GM12878 (cell line): Measurements from ENCODE around the gene MOAP1. TPM values are rescaled to one million over a fixed set of nuclear protein-coding genes. Genes with fewer than 3 reads are reported as not detected.

Experiments used
- ATAC-seq: fragments of 200-7000 bp; cut with Tn5 transposase; 3 replicates; pipeline ENCODE4 v1.9.1; 2020; ENCODE audit warnings: mild to moderate bottlenecking, moderate library complexity
- BruUV-seq: library from RNA; stranded (reverse); fragments of 400-500 nt; replicated peaks from 2 replicates; lab custom pipeline; 2021; lab: Mats Ljungman, UMichigan
- CTCF ChIA-PET: fragments of 300-600 bp; sonication (Branson Sonifier 250); formaldehyde crosslinking; extraction: SDS; loops from one replicate; lab custom pipeline; 2021; ENCODE audit warnings: inconsistent platforms; lab: Yijun Ruan, JAX
- POLR2A ChIA-PET: fragments of 350-600 bp; formaldehyde crosslinking; extraction: SDS; loops from one replicate; lab custom pipeline; 2021; ENCODE audit warnings: inconsistent platforms; lab: Charles Lee
- RAD21 ChIA-PET: fragments of 300-600 bp; sonication (Branson Sonifier 250); formaldehyde crosslinking; loops from one replicate; lab custom pipeline; 2023; ENCODE audit warnings: antibody characterized with exemption; ENCODE audit not compliant: unreplicated experiment; lab: Charles Lee
- SMC1A ChIA-PET: fragments of 300-600 bp; sonication (Branson Sonifier 250); formaldehyde crosslinking; loops from one replicate; lab custom pipeline; 2023; ENCODE audit not compliant: unreplicated experiment, uncharacterized antibody; lab: Charles Lee
- DNase-seq: peaks from one replicate; pipeline ENCODE4 v3.0.0-alpha.2; 2011; ENCODE audit warnings: low read depth, low spot score
- FAIRE-seq: peaks from 3 replicates; lab custom pipeline; 2011; peaks lifted over from hg19 to GRCh38; lab: Jason Lieb, UNC
- H2AFZ ChIP-seq: 2 replicates; pipeline ENCODE4 v1.6.0; 2011; ENCODE audit warnings: low read depth, low read length, control low read depth; ENCODE audit not compliant: control insufficient read depth
- H3K27ac ChIP-seq: 2 replicates; pipeline ENCODE4 v1.5.1; 2011; ENCODE audit warnings: control low read depth; ENCODE audit not compliant: control insufficient read depth, insufficient read depth
- H3K27me3 ChIP-seq, 2 experiments: replicated peaks in 1 of 2; 2 replicates each; pipeline versions ENCODE4 v1.6.0 to v1.6.1; 2011; ENCODE audit warnings: low read length in 1 of 2; ENCODE audit not compliant: control insufficient read depth in 2 of 2, insufficient read depth in 2 of 2
- H3K36me3 ChIP-seq, 2 experiments: 2 replicates each; pipeline ENCODE4 v1.5.1; 2011; ENCODE audit warnings: low read length in 1 of 2; ENCODE audit not compliant: control insufficient read depth in 2 of 2, insufficient read depth in 2 of 2
- H3K4me1 ChIP-seq: 2 replicates; pipeline ENCODE4 v1.6.1; 2011; ENCODE audit warnings: mild to moderate bottlenecking, low read length, moderate library complexity, mixed read lengths; ENCODE audit not compliant: control insufficient read depth, insufficient read depth
- H3K4me2 ChIP-seq: 2 replicates; pipeline ENCODE4 v1.6.0; 2011; ENCODE audit warnings: control low read depth; ENCODE audit not compliant: control insufficient read depth, insufficient read depth
- H3K4me3 ChIP-seq: fragments of 200-600 bp; sonication (generic); 2 replicates; pipeline ENCODE4 v1.5.1; 2016
- H3K79me2 ChIP-seq: 2 replicates; pipeline ENCODE4 v1.6.0; 2011; ENCODE audit warnings: low read length; ENCODE audit not compliant: control insufficient read depth, insufficient read depth
- H3K9ac ChIP-seq: 2 replicates; pipeline ENCODE4 v1.8.0; 2011; ENCODE audit warnings: low read length, control low read depth, mixed read lengths; ENCODE audit not compliant: control insufficient read depth, insufficient read depth
- H3K9me3 ChIP-seq: replicated peaks from 3 replicates; pipeline ENCODE4 v1.5.1; 2011; ENCODE audit warnings: mild to moderate bottlenecking, low read length; ENCODE audit not compliant: control insufficient read depth, insufficient read depth
- H4K20me1 ChIP-seq: 2 replicates; pipeline ENCODE4 v1.6.0; 2011; ENCODE audit not compliant: control insufficient read depth, insufficient read depth
- ATF7 ChIP-seq: fragments of 450-650 bp; IDR thresholded peaks from 2 replicates; pipeline ENCODE4 v1.6.1; 2016; ENCODE audit warnings: low read depth, mild to moderate bottlenecking
- CBFB ChIP-seq: IDR thresholded peaks from 2 replicates; pipeline ENCODE4 v1.6.1; 2016; ENCODE audit warnings: antibody characterized with exemption, low read depth
- IKZF1 ChIP-seq: fragments of 450-650 bp; conservative IDR thresholded peaks from 2 replicates; pipeline ENCODE4 v1.6.1; 2017; ENCODE audit warnings: antibody characterized with exemption, mild to moderate bottlenecking
- KAT2A ChIP-seq: conservative IDR thresholded peaks from 2 replicates; pipeline ENCODE4 v1.6.1; 2011; ENCODE audit warnings: low read depth, low read length; ENCODE audit not compliant: control insufficient read depth
- NRF1 ChIP-seq: conservative IDR thresholded peaks from 2 replicates; pipeline ENCODE4 v1.6.1; 2011; ENCODE audit warnings: mild to moderate bottlenecking, low read depth, low read length, improper control_type of control experiment
- SMC3 ChIP-seq: IDR thresholded peaks from 2 replicates; pipeline ENCODE4 v1.6.1; 2011; ENCODE audit warnings: low read length, improper control_type of control experiment, borderline replicate concordance
- SUPT20H ChIP-seq: IDR thresholded peaks from 2 replicates; pipeline ENCODE4 v1.6.1; 2011; ENCODE audit warnings: low read depth, mild to moderate bottlenecking, low read length, moderate library complexity, borderline replicate concordance; ENCODE audit not compliant: control insufficient read depth
- WGBS: methylation state at CpG from one replicate; pipeline ENCODE4 v1.1.6; 2016; ENCODE audit warnings: low lambda C conversion rate; ENCODE audit not compliant: insufficient replicate concordance, insufficient coverage; ENCODE audit errors: missing lambda C conversion rate; 5-methylcytosine and 5-hydroxymethylcytosine counted together
- in situ Hi-C: fragments of 300-500 bp; cut with MboI; formaldehyde crosslinking; loops from 9 replicates; pipeline ENCODE4 v1.14.3; 2018; ENCODE audit warnings: mixed read lengths
- intact Hi-C: fragments of 100-400 bp; cut with micrococcal nuclease; formaldehyde crosslinking; loops from one replicate; pipeline ENCODE4 v1.14.2; 2022; ENCODE audit not compliant: unreplicated experiment
- polyA plus RNA-seq, 11 experiments: library from polyadenylated mRNA; depleted of rRNA in 4 of 11; unstranded in 6 of 11; stranded (reverse) in 5 of 11; fragments of >200 nt; fragmentation: Nextera tagmentation in 4 of 11; fragmentation: Illumina TruSeq in 1 of 11; extraction: Ambion mirVana in 4 of 11; extraction: Trizol in 1 of 11; gene quantifications; 1 replicate in 1 of 11; 2 replicates in 10 of 11; pipeline versions ENCODE4 v1.2.1 to v1.2.3, GENCODE V29; 2011 to 2016; ENCODE audit warnings: inconsistent platforms in 2 of 11, missing spikeins in 2 of 11, low read depth in 1 of 11
- total RNA-seq, 4 experiments: library from RNA; depleted of rRNA in 3 of 4; stranded (reverse); fragments of >200 nt in 3 of 4; fragmentation: Illumina TruSeq in 1 of 4; extraction: Trizol in 1 of 4; gene quantifications; 2 replicates each; pipeline versions ENCODE4 v1.2.1 to v1.2.3, GENCODE V29; 2013 to 2021
- TF ChIP-seq, protein P1 (sequence below): fragments of 450-650 bp; IDR thresholded peaks from 2 replicates; pipeline ENCODE4 v1.6.1; 2018; ENCODE audit warnings: borderline replicate concordance, mild to moderate bottlenecking; ENCODE audit not compliant: partially characterized antibody
- TF ChIP-seq, protein P2 (sequence below): IDR thresholded peaks from 2 replicates; pipeline ENCODE4 v1.6.1; 2011; ENCODE audit warnings: borderline replicate concordance, low read depth, mild to moderate bottlenecking, moderate library complexity, mixed read lengths, low read length; ENCODE audit not compliant: insufficient read depth; ENCODE audit errors: extremely low read length
- TF ChIP-seq, protein P3 (sequence below): IDR thresholded peaks from 2 replicates; pipeline ENCODE4 v1.6.1; 2012; ENCODE audit warnings: low read depth, low read length, improper control_type of control experiment

Gene MOAP1
- total and polyA plus RNA-seq, 10 of the 15 experiments (the other 5 are each of a cell fraction or from before 2014, with no cell fraction given): 3.1 to 51.9 (median 11.4) TPM

DNA sequence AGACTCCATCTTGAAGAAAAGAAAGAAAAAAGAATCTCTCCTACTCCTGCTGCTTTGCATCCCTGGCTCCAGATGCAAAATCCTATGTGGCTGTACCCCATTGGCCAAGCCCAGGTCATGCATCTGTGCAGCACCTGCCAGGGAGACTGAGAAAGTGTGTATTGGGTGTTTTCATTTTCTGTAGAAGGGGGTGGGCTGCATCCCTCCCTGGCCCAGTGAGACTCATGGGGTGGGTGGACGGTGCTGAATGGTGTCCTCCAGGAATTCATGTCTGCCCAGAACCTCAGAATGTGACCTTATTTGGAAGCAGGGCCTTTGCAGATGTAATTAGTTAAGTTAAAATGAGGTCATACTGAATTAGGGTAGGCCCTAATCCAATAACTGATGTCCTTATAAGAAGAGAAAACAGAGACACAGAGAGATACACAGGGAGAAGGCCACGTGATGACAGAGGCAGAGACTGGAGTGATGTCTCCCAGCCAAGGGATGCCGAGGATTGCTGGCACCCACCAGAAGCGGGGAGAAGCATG, 23.2 kb downstream of the MOAP1 start:
- Histone ChIP-seq H4K20me1 (no peaks in the 10 kb centered on the region), H3K27me3 (no peaks in the 10 kb centered on the region), H3K36me3 (no peaks in the 10 kb centered on the region), H3K4me2 (no peak overlapping the region), H3K4me1 (peaks cover 5% of the 10 kb centered on the region), H3K4me3 (no peak overlapping the region), H3K9me3 (no peaks in the 10 kb centered on the region), H3K27ac (no peak overlapping the region)
- ChIA-PET SMC1A (interaction anchor here (1.1 to 2.5 kb wide), 4 partner anchors 42 to 206 kb away, joined by 3 to 30 read pairs (median 3); no protein-coding TSS in a partner anchor), POLR2A (no interaction called here), CTCF (interaction anchor here (1.3 to 2.9 kb wide), 10 partner anchors 15 to 209 kb away, joined by 3 to 50 read pairs (median 8); partner anchors contain the start of gene ITPK1)
- no peak for DNase-seq
- BruUV-seq: no TSS peak
- TF ChIP-seq ATF7: peak; percentile 39; the same call in 1 of the 2 replicates
- no peak for TF ChIP-seq SUPT20H
- TF ChIP-seq, all 136 proteins: peak for 1
- Histone ChIP-seq H2AFZ (no peak overlapping the region), H3K79me2 (no peaks in the 10 kb centered on the region), H3K9ac (no peak overlapping the region)
- intact Hi-C loops (loop anchor here (1.0 to 10.0 kb wide), 2 partner anchors 127 to 447 kb away; no protein-coding TSS in a partner anchor), in situ Hi-C loops (no loop called here)
- FAIRE-seq (no peak), ATAC-seq (no peak)
- WGBS: 45% methylated on average over 4 of the region's 4 CpGs
- RAD21 ChIA-PET: interaction anchor here (1.2 to 2.1 kb wide), 4 partner anchors 15 to 48 kb away, joined by 3 to 22 read pairs (median 6); partner anchors contain the start of genes GON7 and UBR7

DNA sequence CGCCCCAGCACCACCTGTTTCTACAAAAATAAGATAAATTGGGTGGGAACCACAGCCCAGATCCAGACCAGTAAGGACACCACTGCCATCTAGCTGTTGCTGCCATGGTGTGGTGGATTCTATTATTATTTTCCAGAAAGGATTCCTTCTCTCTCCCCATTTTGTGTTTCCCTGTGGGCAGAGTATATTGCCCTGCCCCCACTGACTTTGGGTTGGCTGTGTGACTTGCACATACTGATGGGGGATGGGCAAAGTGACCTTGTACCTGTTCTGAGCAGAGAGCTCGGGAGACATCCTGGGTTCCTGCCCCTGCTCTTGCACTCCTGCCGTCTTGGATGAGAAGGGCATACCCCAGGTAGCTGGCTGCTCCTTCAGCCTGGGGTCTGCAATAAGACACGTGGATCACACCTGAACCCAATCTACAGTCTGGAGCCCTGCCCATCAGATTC, 24.3 kb downstream of the MOAP1 start:
- SMC1A ChIA-PET: interaction anchor here (1.1 to 2.5 kb wide), 9 partner anchors 13 to 205 kb away, joined by 3 to 30 read pairs (median 3); no protein-coding TSS in a partner anchor
- intact Hi-C loops: loop anchor here (10.0 kb wide), 1 partner anchor 446 kb away; no protein-coding TSS in a partner anchor
- H3K79me2 ChIP-seq: no peaks in the 10 kb centered on the region
- no peak overlapping the region for H3K27ac ChIP-seq
- POLR2A ChIA-PET: interaction anchor here (0.5 to 1.2 kb wide), 4 partner anchors 20 to 49 kb away, joined by 3 to 5 read pairs (median 4); partner anchors contain the start of genes LYSET and MOAP1
- no peaks in the 10 kb centered on the region for H3K9me3 ChIP-seq
- H4K20me1 ChIP-seq: no peaks in the 10 kb centered on the region
- H3K4me3 ChIP-seq: no peak overlapping the region
- CTCF ChIA-PET: interaction anchor here (0.7 to 2.9 kb wide), 21 partner anchors 9 to 443 kb away, joined by 3 to 50 read pairs (median 5); partner anchors contain the start of genes ITPK1, LYSET and MOAP1
- H3K9ac ChIP-seq: no peak overlapping the region
- in situ Hi-C loops: no loop called here
- peak; percentile 48 for ATAC-seq
- DNase-seq: no peak
- FAIRE-seq: no peak
- no peak overlapping the region for H2AFZ ChIP-seq
- no TSS peak for BruUV-seq
- H3K4me2 ChIP-seq: no peak overlapping the region
- H3K4me1 ChIP-seq: no peaks in the 10 kb centered on the region
- no peaks in the 10 kb centered on the region for H3K27me3 ChIP-seq
- RAD21 ChIA-PET: interaction anchor here (0.6 to 2.1 kb wide), 9 partner anchors 14 to 170 kb away, joined by 3 to 22 read pairs (median 4); partner anchors contain the start of genes GON7 and UBR7
- no peaks in the 10 kb centered on the region for H3K36me3 ChIP-seq
- 49% methylated on average over 4 of the region's 4 CpGs for WGBS
- no peak for TF ChIP-seq KAT2A
- TF ChIP-seq IKZF1: peak; percentile 47
- TF ChIP-seq, protein P1, sequence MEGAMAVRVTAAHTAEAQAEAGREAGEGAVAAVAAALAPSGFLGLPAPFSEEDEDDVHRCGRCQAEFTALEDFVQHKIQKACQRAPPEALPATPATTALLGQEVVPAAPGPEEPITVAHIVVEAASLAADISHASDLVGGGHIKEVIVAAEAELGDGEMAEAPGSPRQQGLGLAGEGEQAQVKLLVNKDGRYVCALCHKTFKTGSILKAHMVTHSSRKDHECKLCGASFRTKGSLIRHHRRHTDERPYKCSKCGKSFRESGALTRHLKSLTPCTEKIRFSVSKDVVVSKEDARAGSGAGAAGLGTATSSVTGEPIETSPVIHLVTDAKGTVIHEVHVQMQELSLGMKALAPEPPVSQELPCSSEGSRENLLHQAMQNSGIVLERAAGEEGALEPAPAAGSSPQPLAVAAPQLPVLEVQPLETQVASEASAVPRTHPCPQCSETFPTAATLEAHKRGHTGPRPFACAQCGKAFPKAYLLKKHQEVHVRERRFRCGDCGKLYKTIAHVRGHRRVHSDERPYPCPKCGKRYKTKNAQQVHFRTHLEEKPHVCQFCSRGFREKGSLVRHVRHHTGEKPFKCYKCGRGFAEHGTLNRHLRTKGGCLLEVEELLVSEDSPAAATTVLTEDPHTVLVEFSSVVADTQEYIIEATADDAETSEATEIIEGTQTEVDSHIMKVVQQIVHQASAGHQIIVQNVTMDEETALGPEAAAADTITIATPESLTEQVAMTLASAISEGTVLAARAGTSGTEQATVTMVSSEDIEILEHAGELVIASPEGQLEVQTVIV: no peak
- TF ChIP-seq CBFB: no peak
- TF ChIP-seq, protein P2, sequence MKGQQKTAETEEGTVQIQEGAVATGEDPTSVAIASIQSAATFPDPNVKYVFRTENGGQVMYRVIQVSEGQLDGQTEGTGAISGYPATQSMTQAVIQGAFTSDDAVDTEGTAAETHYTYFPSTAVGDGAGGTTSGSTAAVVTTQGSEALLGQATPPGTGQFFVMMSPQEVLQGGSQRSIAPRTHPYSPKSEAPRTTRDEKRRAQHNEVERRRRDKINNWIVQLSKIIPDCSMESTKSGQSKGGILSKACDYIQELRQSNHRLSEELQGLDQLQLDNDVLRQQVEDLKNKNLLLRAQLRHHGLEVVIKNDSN: no peak
- TF ChIP-seq SMC3: peak; percentile 8; the same call in 1 of the 2 replicates
- TF ChIP-seq, protein P3, sequence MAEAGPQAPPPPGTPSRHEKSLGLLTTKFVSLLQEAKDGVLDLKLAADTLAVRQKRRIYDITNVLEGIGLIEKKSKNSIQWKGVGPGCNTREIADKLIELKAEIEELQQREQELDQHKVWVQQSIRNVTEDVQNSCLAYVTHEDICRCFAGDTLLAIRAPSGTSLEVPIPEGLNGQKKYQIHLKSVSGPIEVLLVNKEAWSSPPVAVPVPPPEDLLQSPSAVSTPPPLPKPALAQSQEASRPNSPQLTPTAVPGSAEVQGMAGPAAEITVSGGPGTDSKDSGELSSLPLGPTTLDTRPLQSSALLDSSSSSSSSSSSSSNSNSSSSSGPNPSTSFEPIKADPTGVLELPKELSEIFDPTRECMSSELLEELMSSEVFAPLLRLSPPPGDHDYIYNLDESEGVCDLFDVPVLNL: no peak
- TF ChIP-seq NRF1: no peak
